Stimulated activated CD4-positive, alpha-beta T cell treated with anti-CD3 and anti-CD28 coated beads, Interleukin-1b, Interleukin-23, amount 100 ng/mL, for 4 hours (primary cell): ENCODE results near the gene CDH26.

Experiments used
- DNase-seq, 2 donors: peaks; one replicate each; pipeline ENCODE4 v3.0.0-alpha.2; 2020; ENCODE audit warnings: low read depth in 2 of 2

CDH26 gene

GRCh38 chr20:59958123-59958522 is at the start of gene CDH26:
TSS of gene CDH26 (plus strand) at chr20:59958423. CDS start at chr20:59958727, 304 bp downstream.
- DNase-seq = no peak

- no peak for DNase-seq
Observed at GRCh38 chr20:59908855-59909254, 49.4 kb upstream of the CDH26 start.

GRCh38 chr20:59911041-59911440 is 47.2 kb upstream of the CDH26 start:
- DNase-seq = no peak

- DNase-seq = no peak
Observed at GRCh38 chr20:59912609-59913008, 45.6 kb upstream of the CDH26 start.

- no peak for DNase-seq
Observed at GRCh38 chr20:59920944-59921343, 37.3 kb upstream of the CDH26 start.

GRCh38 chr20:59923514-59923913 is 34.7 kb upstream of the CDH26 start:
- no peak for DNase-seq

GRCh38 chr20:59925359-59925758 is 32.9 kb upstream of the CDH26 start:
- no peak for DNase-seq

GRCh38 chr20:59925899-59926298 is 32.3 kb upstream of the CDH26 start:
- no peak for DNase-seq

- no peak for DNase-seq
Observed at GRCh38 chr20:59931511-59932312, 26.5 kb upstream of the CDH26 start.

- DNase-seq = no peak
Observed at GRCh38 chr20:59932616-59933295, 25.5 kb upstream of the CDH26 start.

GRCh38 chr20:59933296-59933848 is 24.9 kb upstream of the CDH26 start, which contains the start of gene SYCP2:
TSS of gene SYCP2 (minus strand) at chr20:59933637. CDS start at chr20:59922413, 11,224 bp downstream.
- peak; percentile 43 to 52 for DNase-seq

GRCh38 chr20:59933849-59934585 is 24.2 kb upstream of the CDH26 start:
- DNase-seq = peak; percentile 66 to 80

- DNase-seq = no peak
Observed at GRCh38 chr20:59935457-59936185, 22.6 kb upstream of the CDH26 start.

GRCh38 chr20:59936409-59936808 is 21.8 kb upstream of the CDH26 start:
- no peak for DNase-seq

GRCh38 chr20:59937150-59937549 is 21.1 kb upstream of the CDH26 start:
- no peak for DNase-seq

- DNase-seq = no peak
Observed at GRCh38 chr20:59938221-59938620, 20.0 kb upstream of the CDH26 start.

GRCh38 chr20:59938696-59939051 is 19.5 kb upstream of the CDH26 start:
- no peak for DNase-seq

GRCh38 chr20:59939052-59939878 is 19.0 kb upstream of the CDH26 start:
- no peak for DNase-seq

GRCh38 chr20:59939879-59940128 is 18.4 kb upstream of the CDH26 start:
- DNase-seq = no peak

- DNase-seq = peak; percentile 76 to 89
Observed at GRCh38 chr20:59940129-59940955, 17.9 kb upstream of the CDH26 start, which contains the start of the genes FAM217B and PPP1R3D. TSS of gene FAM217B (plus strand) at chr20:59940389. CDS start at chr20:59943944, 3,555 bp downstream. TSS of gene PPP1R3D (minus strand) at chr20:59940305. CDS start at chr20:59939931, 374 bp downstream.
